H1 (cell line): ENCODE measurements around the gene ACO1. TPM values are rescaled to one million over a fixed set of nuclear protein-coding genes. Genes with fewer than 3 reads are reported as not detected.

Source experiments
- CHD1 ChIP-seq: IDR thresholded peaks from 2 replicates; pipeline ENCODE4 v1.6.1; 2012; ENCODE audit warnings: low read depth, low read length, improper control_type of control experiment
- CHD7 ChIP-seq: fragments of 300-600 bp; sonication (generic); IDR thresholded peaks from 2 replicates; pipeline ENCODE4 v1.7.1; 2012; ENCODE audit warnings: low read length, moderate library complexity, mild to moderate bottlenecking, inconsistent platforms; ENCODE audit not compliant: insufficient replicate concordance
- CREB1 ChIP-seq: IDR thresholded peaks from 2 replicates; pipeline ENCODE4 v1.6.1; 2012; ENCODE audit warnings: inconsistent platforms
- EP300 ChIP-seq, 2 experiments: IDR thresholded peaks; 1 replicate in 1 of 2; 2 replicates in 1 of 2; pipeline ENCODE4 v1.6.1; 2011 to 2012; ENCODE audit warnings: low read depth in 2 of 2, low read length in 2 of 2, mild to moderate bottlenecking in 2 of 2, borderline replicate concordance in 1 of 2, inconsistent platforms in 1 of 2, moderate library complexity in 1 of 2
- HDAC6 ChIP-seq: IDR thresholded peaks from one replicate; pipeline ENCODE4 v1.7.1; 2012; ENCODE audit warnings: low read depth, mild to moderate bottlenecking, inconsistent platforms, low read length, moderate library complexity
- MAX ChIP-seq: IDR thresholded peaks from 2 replicates; pipeline ENCODE4 v1.6.1; 2012; ENCODE audit warnings: inconsistent platforms
- SP4 ChIP-seq: IDR thresholded peaks from 2 replicates; pipeline ENCODE4 v1.6.1; 2012; ENCODE audit warnings: low read length, inconsistent platforms
- SRF ChIP-seq: IDR thresholded peaks from 2 replicates; pipeline ENCODE4 v1.6.1; 2011; ENCODE audit warnings: mild to moderate bottlenecking, low read depth, low read length, moderate library complexity
- TCF12 ChIP-seq: IDR thresholded peaks from 2 replicates; pipeline ENCODE4 v1.6.1; 2011; ENCODE audit warnings: low read depth, mild to moderate bottlenecking, low read length
- USF2 ChIP-seq: IDR thresholded peaks from 2 replicates; pipeline ENCODE4 v1.6.1; 2011; ENCODE audit warnings: low read length, improper control_type of control experiment
- polyA plus RNA-seq, 7 experiments: library from polyadenylated mRNA; depleted of rRNA in 3 of 7; stranded (reverse) in 5 of 7; unstranded in 2 of 7; fragments of >200 nt in 5 of 7; fragments of 200-250 nt in 2 of 7; gene quantifications; 1 replicate in 5 of 7; 2 replicates in 1 of 7; 4 replicates in 1 of 7; pipeline versions ENCODE4 v1.2.1 to v1.2.3, GENCODE V29; 2011 to 2013; ENCODE audit warnings: missing spikeins in 2 of 7, mixed read lengths in 2 of 7
- total RNA-seq: library from RNA; stranded (reverse); fragmentation: NEBNext Ultra II Directional; extraction: Animal tissue kit (Norgen Biotek cat#: 25700); gene quantifications from 2 replicates; pipeline ENCODE4 v1.2.1, GENCODE V29; 2021

The ACO1 gene
- total and polyA plus RNA-seq, 2 of the 8 experiments (the other 6 are each of a cell fraction or from before 2014, with no cell fraction given), result 39.3 to 49.8 TPM

- TF ChIP-seq CHD7 (no peak), SP4 (no peak), SRF (no peak), MAX (no peak), CREB1 (no peak), USF2 (no peak), HDAC6 (no peak), TCF12 (no peak), CHD1 (no peak), EP300 (IDR thresholded peaks at IDR 0.05; ENCODE audit: borderline replicate concordance in 1 of 2, low read depth in 2 of 2, low read length in 2 of 2) (no peak)
Measured at GRCh38 chr9:32348106-32348695, 36.2 kb upstream of the ACO1 start (continued).
